GM19328 (cell line): ENCODE results near the gene DVL2.

ENCODE experiments used
- ATAC-seq: cut with Tn5 transposase; IDR thresholded peaks from one replicate; pipeline ENCODE4 v1.9.1; 2021; ENCODE audit warnings: mild to moderate bottlenecking, moderate library complexity; ENCODE audit not compliant: unreplicated experiment

Gene DVL2

GRCh38 chr17:7238420-7239090 lies 4.2 kb upstream of the DVL2 start:
- ATAC-seq, result no peak

GRCh38 chr17:7237761-7238419 lies 3.6 kb upstream of the DVL2 start:
- ATAC-seq, result no peak

GRCh38 chr17:7237266-7237760 lies 3.0 kb upstream of the DVL2 start:
- no peak for ATAC-seq

GRCh38 chr17:7236808-7237207 lies 2.5 kb upstream of the DVL2 start:
- no peak for ATAC-seq

GRCh38 chr17:7235693-7236665 lies 1.7 kb upstream of the DVL2 start:
- ATAC-seq, result no peak

- no peak for ATAC-seq
These were observed 625 bp downstream of the DVL2 start for GRCh38 chr17:7233701-7234082.

GRCh38 chr17:7232114-7232513 lies 2.2 kb downstream of the DVL2 start:
- no peak for ATAC-seq

GRCh38 chr17:7229504-7229903 lies 4.8 kb downstream of the DVL2 start:
- ATAC-seq, result no peak

- no peak for ATAC-seq
These were observed 5.4 kb downstream of the DVL2 start for GRCh38 chr17:7228920-7229319.

- no peak for ATAC-seq
These were observed 7.3 kb downstream of the DVL2 start for GRCh38 chr17:7226721-7227710.

GRCh38 chr17:7225711-7226331 lies 8.5 kb downstream of the DVL2 start:
- no peak for ATAC-seq

- no peak for ATAC-seq
These were observed 9.6 kb downstream of the DVL2 start for GRCh38 chr17:7224661-7225111.

- no peak for ATAC-seq
These were observed 10.2 kb downstream of the DVL2 start for GRCh38 chr17:7224110-7224509.

GRCh38 chr17:7223375-7223774 lies 10.9 kb downstream of the DVL2 start:
- ATAC-seq, result no peak

GRCh38 chr17:7222972-7223292 lies 11.4 kb downstream of the DVL2 start:
- no peak for ATAC-seq

GRCh38 chr17:7222093-7222971 lies 12.0 kb downstream of the DVL2 start:
- ATAC-seq, result no peak

- no peak for ATAC-seq
These were observed 12.8 kb downstream of the DVL2 start for GRCh38 chr17:7221278-7222092.
